GM19193 (cell line): ENCODE results near the gene CDHR4.

Source experiments
- POLR2A ChIP-seq: IDR thresholded peaks from 4 replicates; pipeline ENCODE4 v1.6.1; 2011; ENCODE audit not compliant: insufficient read depth, insufficient read length; ENCODE audit errors: extremely low read depth

CDHR4 gene

GRCh38 chr3:49763981-49764380, 35.7 kb downstream of the CDHR4 start:
- no peak for TF ChIP-seq POLR2A

- no peak for TF ChIP-seq POLR2A
These were observed 38.0 kb downstream of the CDHR4 start for GRCh38 chr3:49761661-49762060.

- no peak for TF ChIP-seq POLR2A
These were observed 40.4 kb downstream of the CDHR4 start for GRCh38 chr3:49759226-49759625.

GRCh38 chr3:49757197-49757596, 42.5 kb downstream of the CDHR4 start:
- no peak for TF ChIP-seq POLR2A

GRCh38 chr3:49756036-49756435, 43.6 kb downstream of the CDHR4 start:
- no peak for TF ChIP-seq POLR2A

DNA sequence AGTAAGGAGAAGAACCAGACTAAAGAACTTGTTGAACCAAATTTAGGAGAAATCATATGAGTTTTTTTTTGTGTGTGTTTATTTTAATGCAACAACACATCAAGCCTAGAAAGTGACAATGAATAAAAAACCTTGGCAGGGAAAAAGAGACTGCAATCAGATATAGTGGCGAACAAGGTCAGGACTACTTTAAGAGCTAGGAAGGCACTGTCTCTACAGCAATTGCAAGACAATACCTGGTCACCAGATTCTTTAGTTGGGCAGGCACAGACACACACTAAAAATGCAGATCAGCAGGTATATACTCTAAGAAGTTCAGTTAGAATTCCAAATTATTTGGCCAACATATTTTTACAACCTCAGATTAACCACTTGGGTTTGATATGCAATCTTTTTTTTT, 45.1 kb downstream of the CDHR4 start:
- TF ChIP-seq POLR2A: no peak

DNA sequence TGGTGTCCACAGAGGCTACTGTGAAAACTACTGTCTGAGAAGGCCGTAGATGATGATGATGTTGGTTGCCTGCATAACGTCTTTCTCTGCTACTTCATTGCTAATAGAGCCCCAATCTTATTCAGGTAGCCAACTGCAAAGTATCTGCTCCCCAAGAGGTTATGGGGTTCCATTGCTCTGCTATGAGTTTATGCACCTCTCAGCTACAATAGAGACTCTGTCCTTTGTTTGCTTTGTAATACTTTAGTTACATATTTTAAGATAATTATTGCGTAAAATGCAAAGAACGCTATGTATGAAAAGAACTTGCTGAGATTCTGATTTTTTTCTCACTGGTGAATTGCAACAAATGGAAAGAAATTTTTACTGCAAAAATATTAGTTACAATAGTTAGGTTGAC, 48.2 kb downstream of the CDHR4 start:
- no peak for TF ChIP-seq POLR2A

DNA sequence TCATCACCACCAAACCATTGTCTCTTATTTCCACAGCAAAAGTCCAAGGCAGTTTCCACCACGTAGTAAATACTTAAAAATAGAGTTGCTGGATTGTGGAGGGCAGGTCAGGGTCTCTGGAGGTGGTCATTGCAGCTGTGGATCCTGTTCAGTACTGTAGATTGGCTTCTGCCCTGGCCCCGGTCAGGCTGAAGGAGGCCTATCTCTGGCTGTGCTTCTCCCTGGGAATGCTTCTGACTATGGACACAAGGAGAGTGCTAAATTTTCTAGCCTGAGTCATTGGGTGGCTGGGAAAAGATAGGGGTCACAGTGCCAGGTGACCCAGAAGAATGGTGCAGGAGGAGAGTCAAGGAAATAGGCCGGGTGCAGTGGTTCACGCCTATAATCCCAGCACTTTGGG, 49.6 kb downstream of the CDHR4 start:
- TF ChIP-seq POLR2A: no peak

DNA sequence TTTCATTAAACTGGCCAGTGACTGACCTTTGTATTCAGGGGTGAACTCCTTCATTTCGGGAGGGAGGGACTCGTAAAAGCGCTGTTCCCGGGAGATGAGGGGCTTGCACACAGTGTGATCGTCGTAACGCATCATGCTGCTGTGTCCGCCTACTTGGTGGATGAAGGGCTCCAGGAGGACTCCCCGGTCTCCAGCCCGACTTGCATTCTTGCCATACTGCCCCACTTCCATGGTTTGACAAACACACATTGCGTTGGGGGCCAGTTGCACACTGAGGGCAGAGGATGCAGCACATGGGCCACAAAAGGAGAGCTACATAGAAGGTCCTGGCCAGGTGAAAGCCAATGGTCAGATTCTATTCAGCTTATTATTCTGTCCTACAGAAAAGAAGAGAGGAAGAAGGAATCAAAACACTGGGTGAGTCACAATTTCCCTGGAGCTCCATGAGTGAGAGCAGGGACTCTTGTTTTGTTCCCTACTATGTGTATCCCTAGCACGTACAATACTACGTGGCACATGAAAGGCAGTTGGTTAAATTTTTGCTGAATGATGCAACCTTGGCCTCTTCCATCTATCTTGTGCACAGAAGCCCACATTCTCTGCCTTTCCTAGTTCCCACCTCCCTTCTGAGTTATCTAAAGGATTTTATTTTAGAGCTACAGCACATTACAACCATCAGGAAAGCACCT, 51.7 kb downstream of the CDHR4 start:
- TF ChIP-seq POLR2A: no peak

DNA sequence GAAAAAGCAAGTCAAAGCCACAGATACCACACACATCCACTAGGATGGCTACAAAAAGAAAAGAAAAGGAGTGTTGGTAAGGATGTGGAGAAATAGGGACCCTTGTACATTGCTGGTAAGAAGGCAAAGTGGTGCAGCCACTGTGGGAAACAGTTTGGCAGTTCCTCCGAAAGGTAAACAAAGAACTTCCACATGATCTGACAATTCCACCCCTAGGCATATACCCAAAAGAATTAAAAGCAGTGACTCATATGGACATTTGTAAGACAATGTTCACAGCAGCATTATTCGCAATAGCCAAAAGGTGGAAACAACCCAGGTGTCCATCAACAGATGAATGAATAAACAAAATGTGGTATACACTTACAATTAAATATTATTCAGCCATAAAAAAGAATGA, 53.7 kb downstream of the CDHR4 start:
- TF ChIP-seq POLR2A: no peak
